Measurements from ENCODE around the gene EFCAB8.

The EFCAB8 gene

DNA sequence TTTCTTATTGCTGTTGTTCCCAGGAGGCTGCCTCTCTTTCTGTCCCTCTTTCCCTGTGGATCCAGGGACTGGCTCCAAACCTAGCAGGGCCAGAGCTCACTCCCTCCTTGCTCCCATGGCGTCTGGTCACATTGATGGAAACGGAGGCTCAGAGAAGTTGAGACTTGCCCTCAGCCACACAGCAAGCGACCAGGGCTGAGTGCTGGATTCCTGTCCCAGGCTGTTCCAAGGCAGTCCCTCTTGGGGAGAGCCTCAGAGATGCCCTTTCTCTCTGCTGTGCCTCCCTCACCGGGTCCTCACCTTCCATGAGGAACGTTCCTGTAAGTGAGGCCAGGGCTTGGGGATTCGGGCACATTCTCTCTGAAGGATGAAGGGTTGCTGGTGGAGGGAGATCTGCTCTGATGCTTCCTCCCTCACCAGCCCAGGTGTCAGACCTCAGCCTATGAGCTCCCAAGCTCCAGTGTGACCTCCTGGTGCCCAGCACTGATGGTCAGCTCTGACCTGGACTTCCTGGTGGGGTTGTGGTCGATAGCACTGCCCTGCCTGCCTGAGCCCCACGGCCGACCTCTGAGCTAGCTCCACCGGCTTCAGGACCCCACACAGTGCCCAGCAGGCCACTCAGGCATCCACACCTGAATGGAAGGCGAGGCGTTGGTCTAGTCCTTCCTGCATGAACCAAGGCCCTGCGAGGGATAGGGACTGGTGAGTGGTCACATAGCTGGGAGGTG is 118.7 kb downstream of the EFCAB8 start:
- Mint-ChIP-seq H3K4me3 (no peak overlapping the region), H3K27me3 (no peaks in the 10 kb centered on the region), H3K36me3 (ENCODE audit: low read depth) (no peaks in the 10 kb centered on the region), H3K9me3 (peaks cover 6% of the 10 kb centered on the region), H3K27ac (no peak overlapping the region), H3K4me1 (peaks cover 12% of the 10 kb centered on the region)
- ATAC-seq (no peak), DNase-seq (no peak)

- Mint-ChIP-seq H3K4me3 (no peak overlapping the region), H3K36me3 (ENCODE audit: low read depth) (no peaks in the 10 kb centered on the region), H3K27me3 (no peaks in the 10 kb centered on the region), H3K4me1 (peaks cover 12% of the 10 kb centered on the region), H3K9me3 (peaks cover 6% of the 10 kb centered on the region), H3K27ac (no peak overlapping the region)
- DNase-seq (no peak), ATAC-seq (no peak)
Observed at GRCh38 chr20:32978009-32978335, 119.2 kb downstream of the EFCAB8 start.

GRCh38 chr20:32979201-32979998 is 120.7 kb downstream of the EFCAB8 start:
- H3K36me3 Mint-ChIP-seq (ENCODE audit: low read depth): no peaks in the 10 kb centered on the region
- no peak overlapping the region for H3K27ac Mint-ChIP-seq
- H3K4me1 Mint-ChIP-seq: peaks cover 12% of the 10 kb centered on the region
- no peak overlapping the region for H3K4me3 Mint-ChIP-seq
- no peaks in the 10 kb centered on the region for H3K27me3 Mint-ChIP-seq
- no peak for ATAC-seq
- no peak for DNase-seq
- peaks cover 6% of the 10 kb centered on the region for H3K9me3 Mint-ChIP-seq

GRCh38 chr20:32980131-32980941 is 121.6 kb downstream of the EFCAB8 start:
- DNase-seq: no peak
- H3K4me3 Mint-ChIP-seq: no peak overlapping the region
- no peaks in the 10 kb centered on the region for H3K27me3 Mint-ChIP-seq
- no peaks in the 10 kb centered on the region for H3K36me3 Mint-ChIP-seq (ENCODE audit: low read depth)
- H3K4me1 Mint-ChIP-seq: peaks cover 12% of the 10 kb centered on the region
- peaks cover 6% of the 10 kb centered on the region for H3K9me3 Mint-ChIP-seq
- no peak overlapping the region for H3K27ac Mint-ChIP-seq
- ATAC-seq: no peak

GRCh38 chr20:32980990-32981389 is 122.3 kb downstream of the EFCAB8 start:
- H3K9me3 Mint-ChIP-seq: peaks cover 6% of the 10 kb centered on the region
- no peak for DNase-seq
- H3K27ac Mint-ChIP-seq: no peak overlapping the region

DNA sequence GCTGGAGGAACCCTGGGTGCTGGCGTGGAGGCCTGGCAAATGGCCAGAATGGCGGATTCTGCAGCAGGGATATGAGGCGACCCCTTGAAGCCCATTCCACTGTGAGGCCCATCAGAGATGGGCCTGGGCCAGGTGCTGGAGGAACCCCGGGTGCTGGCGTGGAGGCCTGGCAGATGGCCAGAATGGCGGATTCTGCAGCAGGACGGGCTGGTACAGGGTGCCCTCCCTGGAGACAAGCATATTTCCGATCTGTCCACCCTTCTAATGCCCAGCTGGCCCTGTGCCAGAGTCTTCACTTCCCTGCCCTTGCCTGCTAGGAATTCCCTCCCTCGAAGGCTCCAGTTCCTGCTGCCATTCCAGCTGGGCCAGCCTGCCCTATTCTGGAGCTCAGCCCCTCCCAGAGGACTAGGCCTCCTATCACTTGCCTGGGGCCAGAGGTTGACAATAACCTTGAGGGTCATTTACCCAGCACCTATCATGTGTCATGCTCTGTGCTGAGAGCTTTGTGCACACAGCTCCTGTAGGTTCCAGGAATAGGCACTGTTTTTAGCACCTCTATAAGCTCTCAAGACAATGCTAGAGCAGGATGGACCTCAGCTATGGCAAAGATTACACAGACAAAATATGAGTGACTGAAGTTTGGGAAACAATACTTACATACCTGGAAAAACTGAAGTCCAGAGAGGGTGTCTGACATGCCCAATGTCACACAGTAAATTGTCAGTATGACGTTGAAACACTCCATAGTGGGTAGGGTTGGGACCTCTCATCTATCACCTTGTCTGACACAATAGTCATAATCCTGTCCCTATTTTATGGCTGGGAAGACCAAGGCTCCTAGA is 124.1 kb downstream of the EFCAB8 start:
- no peaks in the 10 kb centered on the region for H3K36me3 Mint-ChIP-seq (ENCODE audit: low read depth)
- DNase-seq: no peak
- ATAC-seq: no peak
- no peaks in the 10 kb centered on the region for H3K4me1 Mint-ChIP-seq
- no peak overlapping the region for H3K27ac Mint-ChIP-seq
- no peak overlapping the region for H3K4me3 Mint-ChIP-seq
- no peaks in the 10 kb centered on the region for H3K27me3 Mint-ChIP-seq
- H3K9me3 Mint-ChIP-seq: no peaks in the 10 kb centered on the region

More at GRCh38 chr20:32980990-32981389, 122.3 kb downstream of the EFCAB8 start:
- Mint-ChIP-seq H3K27me3 (no peaks in the 10 kb centered on the region), H3K4me1 (peaks cover 7% of the 10 kb centered on the region), H3K4me3 (no peak overlapping the region), H3K36me3 (ENCODE audit: low read depth) (no peaks in the 10 kb centered on the region)
- ATAC-seq: no peak

DNA sequence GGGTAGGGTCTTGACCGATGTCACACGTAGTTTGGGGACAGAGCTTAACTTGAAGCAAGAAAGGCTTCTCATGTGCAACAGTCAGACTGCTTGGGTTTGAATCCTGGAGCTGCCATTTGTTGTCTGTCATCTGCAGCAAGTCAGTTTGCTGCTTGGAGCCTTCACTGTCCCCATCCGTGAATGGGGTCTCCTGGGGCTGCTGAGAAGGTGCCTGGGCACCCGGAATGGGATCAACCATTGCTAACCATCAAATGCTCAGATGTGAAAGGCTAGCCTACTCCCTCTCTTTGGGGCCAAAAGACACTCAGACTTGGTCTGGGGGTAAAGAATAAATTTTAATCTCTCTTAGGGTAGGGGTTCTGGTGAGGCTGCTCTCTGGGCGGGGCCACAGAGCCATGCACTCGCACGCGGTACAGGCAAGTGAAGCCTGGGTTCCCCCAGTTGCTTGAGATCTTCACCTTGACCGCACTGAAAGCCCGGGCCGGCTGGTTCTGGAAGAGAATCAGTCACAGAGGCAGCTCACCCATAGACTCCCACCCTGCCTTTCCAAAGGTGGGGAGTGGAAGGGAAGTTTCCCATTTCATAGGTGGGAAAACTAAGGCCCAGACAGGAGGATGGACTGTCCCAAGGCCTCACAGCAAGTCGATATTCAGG is 124.9 kb downstream of the EFCAB8 start:
- Mint-ChIP-seq H3K4me1 (peaks cover 1% of the 10 kb centered on the region), H3K27ac (no peak overlapping the region)

GRCh38 chr20:32984196-32984595 is 125.5 kb downstream of the EFCAB8 start:
- ATAC-seq: no peak
- no peak overlapping the region for H3K27ac Mint-ChIP-seq
- H3K4me1 Mint-ChIP-seq: peaks cover 1% of the 10 kb centered on the region
- H3K36me3 Mint-ChIP-seq (ENCODE audit: low read depth): no peaks in the 10 kb centered on the region
- DNase-seq: no peak
- no peak overlapping the region for H3K4me3 Mint-ChIP-seq
- H3K27me3 Mint-ChIP-seq: no peaks in the 10 kb centered on the region
- no peaks in the 10 kb centered on the region for H3K9me3 Mint-ChIP-seq

More for the DNA sequence above, 124.9 kb downstream of the EFCAB8 start:
- H3K27me3 Mint-ChIP-seq: no peaks in the 10 kb centered on the region
- no peaks in the 10 kb centered on the region for H3K9me3 Mint-ChIP-seq
- H3K36me3 Mint-ChIP-seq (ENCODE audit: low read depth): no peaks in the 10 kb centered on the region
- DNase-seq (no peak), ATAC-seq (no peak)
- H3K4me3 Mint-ChIP-seq: no peak overlapping the region

DNA sequence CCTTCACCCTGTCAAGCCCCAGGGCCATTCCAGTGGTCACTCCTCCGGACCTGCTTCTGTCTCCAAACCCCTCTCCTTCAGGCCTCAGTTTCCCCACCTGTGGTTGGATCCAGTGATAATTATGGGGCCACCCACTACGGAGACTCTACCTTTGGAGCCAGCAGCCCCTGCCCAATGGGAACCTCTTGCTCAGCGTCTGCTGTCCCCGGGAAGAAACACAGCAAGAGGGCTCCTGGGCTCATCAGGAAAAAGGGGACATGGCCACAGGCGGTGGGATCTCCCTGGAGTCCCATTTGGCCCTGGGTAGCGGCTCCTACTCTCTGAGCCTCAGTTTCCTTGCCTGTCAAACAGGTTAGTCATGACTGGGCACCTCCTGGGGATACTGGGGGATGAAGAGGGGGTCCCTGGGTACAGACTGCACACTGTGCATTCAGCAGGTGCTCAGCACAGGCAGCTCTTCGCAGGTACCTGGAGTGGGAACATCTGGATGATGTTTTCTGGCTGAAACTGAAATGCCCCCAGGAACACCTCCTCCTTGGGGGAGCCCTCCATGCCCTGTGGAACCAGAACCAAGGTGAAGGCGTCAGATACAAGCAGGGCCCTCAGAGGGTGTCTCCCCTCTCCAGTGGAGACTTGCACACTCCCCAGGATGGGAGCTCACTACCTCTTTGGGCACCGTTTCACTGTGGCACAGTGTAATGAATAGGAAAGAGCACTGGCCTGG is 126.1 kb downstream of the EFCAB8 start:
- H3K36me3 Mint-ChIP-seq (ENCODE audit: low read depth): no peaks in the 10 kb centered on the region
- H3K27me3 Mint-ChIP-seq: no peaks in the 10 kb centered on the region
- no peak overlapping the region for H3K27ac Mint-ChIP-seq
- DNase-seq (no peak), ATAC-seq (no peak)
- H3K9me3 Mint-ChIP-seq: no peaks in the 10 kb centered on the region
- peaks cover 1% of the 10 kb centered on the region for H3K4me1 Mint-ChIP-seq
- H3K4me3 Mint-ChIP-seq: no peak overlapping the region

DNA sequence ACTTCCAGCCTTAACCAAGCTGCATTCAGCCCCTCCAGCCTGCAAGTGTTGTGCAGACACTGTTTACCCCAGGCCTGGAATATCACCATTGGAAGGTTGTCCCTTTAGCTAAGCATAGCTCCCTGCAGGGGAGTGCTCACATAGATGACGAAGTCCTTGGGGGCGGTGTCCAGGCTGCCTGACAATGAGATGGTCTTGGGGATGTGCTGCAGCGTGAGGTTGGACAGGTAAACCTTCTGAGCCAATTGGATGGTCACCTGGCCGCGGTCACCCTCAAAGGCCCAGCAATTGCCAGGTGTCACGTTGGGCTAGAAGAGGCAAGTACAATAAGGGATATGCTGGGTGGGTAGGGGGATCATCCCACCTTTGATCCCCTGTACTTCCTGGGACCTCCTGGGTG is 126.9 kb downstream of the EFCAB8 start:
- no peaks in the 10 kb centered on the region for H3K36me3 Mint-ChIP-seq (ENCODE audit: low read depth)
- ATAC-seq: no peak
- no peak for DNase-seq
- no peaks in the 10 kb centered on the region for H3K9me3 Mint-ChIP-seq
- no peak overlapping the region for H3K27ac Mint-ChIP-seq
- H3K4me3 Mint-ChIP-seq: no peak overlapping the region
- no peaks in the 10 kb centered on the region for H3K27me3 Mint-ChIP-seq
- peaks cover 3% of the 10 kb centered on the region for H3K4me1 Mint-ChIP-seq

GRCh38 chr20:32986331-32986966 is 127.7 kb downstream of the EFCAB8 start:
- H3K4me1 Mint-ChIP-seq: peaks cover 9% of the 10 kb centered on the region
- H3K27me3 Mint-ChIP-seq: no peaks in the 10 kb centered on the region
- ATAC-seq: no peak
- no peak for DNase-seq
- no peak overlapping the region for H3K27ac Mint-ChIP-seq
- H3K9me3 Mint-ChIP-seq: no peaks in the 10 kb centered on the region
- no peaks in the 10 kb centered on the region for H3K36me3 Mint-ChIP-seq (ENCODE audit: low read depth)
- no peak overlapping the region for H3K4me3 Mint-ChIP-seq

DNA sequence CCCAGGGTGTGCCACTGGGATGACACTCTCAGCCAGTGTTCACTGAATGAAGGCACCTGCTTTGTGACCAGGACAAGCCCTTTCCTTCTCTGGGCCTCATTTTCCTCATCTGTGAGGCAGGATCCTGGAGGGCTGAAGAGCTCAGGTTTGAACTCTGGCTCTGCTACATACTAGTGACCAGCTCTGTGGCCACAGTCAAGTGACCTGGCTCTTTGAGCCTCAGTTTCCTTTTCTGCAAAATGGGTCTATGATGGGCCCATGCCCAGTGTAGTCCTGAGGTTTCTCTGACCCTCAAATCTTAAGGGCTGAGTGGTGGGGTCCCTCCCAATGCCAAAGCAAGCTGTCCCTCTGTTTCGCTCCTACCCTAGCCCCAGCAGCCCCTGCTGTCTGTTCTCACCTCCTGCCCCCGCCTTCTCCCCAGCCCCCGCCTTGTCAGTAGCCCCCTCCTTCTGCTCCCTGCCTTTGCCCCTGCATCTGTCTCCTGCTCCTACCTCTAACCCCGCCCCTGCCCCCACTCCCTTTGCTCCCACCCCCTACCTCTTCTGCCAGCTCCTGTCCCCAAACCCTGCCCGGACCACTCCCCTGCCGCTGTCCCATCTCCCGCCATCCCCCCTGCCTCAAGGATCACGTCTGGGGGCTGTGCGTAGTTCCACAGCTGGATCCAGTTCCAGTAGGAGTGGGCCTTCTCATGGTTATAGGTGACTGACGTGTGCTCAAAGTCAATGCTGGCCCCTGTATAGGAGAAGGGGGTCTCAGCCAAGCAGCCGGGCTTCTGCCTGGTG is 128.5 kb downstream of the EFCAB8 start:
- DNase-seq (no peak), ATAC-seq (no peak)
- no peaks in the 10 kb centered on the region for H3K36me3 Mint-ChIP-seq (ENCODE audit: low read depth)
- H3K27ac Mint-ChIP-seq: no peak overlapping the region
- H3K27me3 Mint-ChIP-seq: no peaks in the 10 kb centered on the region
- no peak overlapping the region for H3K4me3 Mint-ChIP-seq
- peaks cover 16% of the 10 kb centered on the region for H3K4me1 Mint-ChIP-seq
- no peaks in the 10 kb centered on the region for H3K9me3 Mint-ChIP-seq

Data from activated naive CD8-positive, alpha-beta T cell treated with anti-CD3 and anti-CD28 coated beads, Interleukin-2, amount 50 U/mL, for 24 hours (primary cell).